ENCODE results near the gene GGTA1.
"Not testable (repeated sequence)": the region's sequence is repeated elsewhere in the genome, so short reads cannot be mapped to it uniquely, and the experiment has no call there.

The GGTA1 gene

GRCh38 chr9:121437891-121438290 is 61.8 kb downstream of the GGTA1 start:
- no peak overlapping the region for H3K27ac Mint-ChIP-seq
- H3K4me3 Mint-ChIP-seq = no peak overlapping the region
- DNase-seq = no peak
- peaks cover 28% of the 10 kb centered on the region for H3K27me3 Mint-ChIP-seq
- no peaks in the 10 kb centered on the region for H3K4me1 Mint-ChIP-seq (ENCODE audit: low read depth)
- no peaks in the 10 kb centered on the region for H3K36me3 Mint-ChIP-seq (ENCODE audit: low read depth)
- no peaks in the 10 kb centered on the region for H3K9me3 Mint-ChIP-seq

GRCh38 chr9:121437046-121437445 is 62.6 kb downstream of the GGTA1 start:
- not testable (repeated sequence) for H3K27ac Mint-ChIP-seq; H3K9me3 Mint-ChIP-seq; H3K36me3 Mint-ChIP-seq (ENCODE audit: low read depth); DNase-seq; H3K4me1 Mint-ChIP-seq (ENCODE audit: low read depth); H3K4me3 Mint-ChIP-seq
- peaks cover 28% of the 10 kb centered on the region for H3K27me3 Mint-ChIP-seq

GRCh38 chr9:121434969-121435368 is 64.7 kb downstream of the GGTA1 start:
- no peak for DNase-seq
- no peaks in the 10 kb centered on the region for H3K36me3 Mint-ChIP-seq (ENCODE audit: low read depth)
- H3K9me3 Mint-ChIP-seq = no peaks in the 10 kb centered on the region
- no peak overlapping the region for H3K27ac Mint-ChIP-seq
- H3K4me1 Mint-ChIP-seq (ENCODE audit: low read depth) = no peaks in the 10 kb centered on the region
- H3K4me3 Mint-ChIP-seq = no peak overlapping the region
- peaks cover 24% of the 10 kb centered on the region for H3K27me3 Mint-ChIP-seq

GRCh38 chr9:121427899-121428298 is 71.7 kb downstream of the GGTA1 start:
- H3K4me3 Mint-ChIP-seq = no peak overlapping the region
- no peaks in the 10 kb centered on the region for H3K36me3 Mint-ChIP-seq (ENCODE audit: low read depth)
- H3K9me3 Mint-ChIP-seq = peaks cover 4% of the 10 kb centered on the region
- H3K4me1 Mint-ChIP-seq (ENCODE audit: low read depth) = no peaks in the 10 kb centered on the region
- H3K27ac Mint-ChIP-seq = no peak overlapping the region
- peaks cover 40% of the 10 kb centered on the region for H3K27me3 Mint-ChIP-seq
- DNase-seq = no peak

GRCh38 chr9:121424024-121424432 is 75.6 kb downstream of the GGTA1 start:
- Mint-ChIP-seq H3K9me3 (peaks cover 4% of the 10 kb centered on the region), H3K4me3 (no peak overlapping the region), H3K27ac (no peak overlapping the region), H3K4me1 (ENCODE audit: low read depth) (no peaks in the 10 kb centered on the region), H3K27me3 (peaks cover 59% of the 10 kb centered on the region), H3K36me3 (ENCODE audit: low read depth) (no peaks in the 10 kb centered on the region)
- no peak for DNase-seq

GRCh38 chr9:121411993-121412392 is 87.7 kb downstream of the GGTA1 start:
- Mint-ChIP-seq H3K27ac (no peak overlapping the region), H3K27me3 (peaks cover 4% of the 10 kb centered on the region), H3K4me3 (no peak overlapping the region), H3K36me3 (ENCODE audit: low read depth) (no peaks in the 10 kb centered on the region), H3K4me1 (ENCODE audit: low read depth) (no peaks in the 10 kb centered on the region), H3K9me3 (no peaks in the 10 kb centered on the region)
- DNase-seq = no peak

GRCh38 chr9:121405899-121406298 is 93.7 kb downstream of the GGTA1 start:
- Mint-ChIP-seq H3K36me3 (ENCODE audit: low read depth) (no peaks in the 10 kb centered on the region), H3K4me1 (ENCODE audit: low read depth) (no peaks in the 10 kb centered on the region), H3K4me3 (no peak overlapping the region), H3K27ac (no peak overlapping the region), H3K27me3 (no peaks in the 10 kb centered on the region), H3K9me3 (peaks cover 3% of the 10 kb centered on the region)
- DNase-seq = no peak

All from activated T-cell treated with anti-CD3 and anti-CD28 coated beads, Interleukin-2, amount 50 U/mL, for 24 hours (primary cell).